Measurements from ENCODE around the gene SHLD1.

SHLD1 gene

DNA sequence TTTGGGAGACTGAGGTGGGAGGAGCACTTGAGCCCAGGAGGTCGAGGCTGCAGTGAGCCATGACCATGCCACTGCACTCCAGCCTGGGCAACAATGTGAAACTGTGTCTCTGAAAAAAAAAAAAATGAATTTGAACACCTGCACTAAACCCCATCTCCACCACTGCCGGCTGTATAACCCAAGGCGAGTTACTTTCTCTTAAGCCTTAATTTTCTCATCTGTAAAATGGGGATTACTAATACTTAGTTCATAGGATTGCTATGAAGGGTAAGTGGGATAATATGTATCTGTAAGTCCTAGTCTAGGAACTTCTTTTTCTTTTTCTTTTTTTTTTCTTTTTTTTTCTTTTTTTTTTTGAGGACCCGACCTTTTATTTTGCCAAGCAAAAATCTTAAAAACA, 61.5 kb downstream of the SHLD1 start:
- no peak for DNase-seq

GRCh38 chr20:5818346-5818681, 68.1 kb downstream of the SHLD1 start:
- no peak for DNase-seq

DNA sequence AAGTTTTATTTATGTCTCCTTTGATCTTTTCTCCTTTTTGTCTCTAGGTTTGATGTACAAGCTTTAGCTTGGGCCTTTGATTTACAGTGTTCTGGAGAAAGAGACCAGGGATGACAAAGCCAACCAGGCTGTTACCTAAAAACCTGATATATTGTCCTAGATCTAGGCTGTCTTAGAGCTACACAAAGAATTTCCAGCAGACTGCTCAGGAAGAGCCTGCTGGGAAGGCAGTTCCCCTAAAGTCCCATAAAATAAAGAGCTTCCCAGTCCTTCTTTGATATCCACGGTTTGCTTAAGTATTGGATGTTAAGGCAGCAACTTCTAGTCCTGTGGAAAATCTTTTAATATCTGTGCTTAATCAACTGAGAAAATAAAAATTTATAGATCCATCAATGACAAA, 70.5 kb downstream of the SHLD1 start:
- DNase-seq = no peak

- no peak for DNase-seq
These were observed 71.5 kb downstream of the SHLD1 start for GRCh38 chr20:5821627-5822215.

- DNase-seq = no peak
These were observed 72.4 kb downstream of the SHLD1 start for GRCh38 chr20:5822569-5822968.

- no peak for DNase-seq
These were observed 75.0 kb downstream of the SHLD1 start for GRCh38 chr20:5825130-5825719.

DNA sequence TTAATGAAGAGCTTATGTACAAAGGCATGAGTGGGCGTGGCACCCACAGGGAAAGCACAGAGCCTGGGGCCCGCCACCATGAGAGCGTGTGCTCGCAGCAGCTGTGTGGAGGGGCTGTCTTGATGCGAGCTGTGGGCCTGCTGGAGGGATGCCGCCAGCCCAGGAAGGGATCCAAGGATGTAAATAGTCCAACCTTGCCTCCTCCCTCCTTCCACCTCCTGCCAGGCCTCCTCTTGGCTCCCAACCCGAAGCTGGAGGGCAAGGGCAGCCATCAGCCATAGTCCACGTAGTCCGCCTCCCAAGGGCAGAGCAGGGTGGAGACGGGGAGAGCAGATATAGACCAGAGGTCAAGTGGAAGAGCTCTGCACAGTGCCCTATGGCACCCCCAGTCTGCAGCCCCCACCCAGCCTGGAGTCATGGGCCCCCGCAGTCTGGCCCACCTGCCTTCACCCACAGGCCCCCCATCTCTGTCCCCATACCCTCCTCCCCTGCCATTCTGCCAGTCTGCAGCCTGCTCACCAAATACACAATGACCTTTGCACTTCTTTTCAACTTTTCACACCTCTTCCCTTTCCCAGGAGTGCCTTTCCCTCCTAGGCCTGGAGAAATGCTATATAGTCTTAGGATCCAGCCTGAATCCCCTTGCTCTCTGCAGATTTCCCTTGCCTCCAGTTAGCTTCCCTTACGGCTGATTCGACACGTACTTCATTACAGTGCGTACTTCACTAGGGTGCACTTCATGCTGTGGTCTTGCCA, 77.1 kb downstream of the SHLD1 start:
- no peak for DNase-seq

DNA sequence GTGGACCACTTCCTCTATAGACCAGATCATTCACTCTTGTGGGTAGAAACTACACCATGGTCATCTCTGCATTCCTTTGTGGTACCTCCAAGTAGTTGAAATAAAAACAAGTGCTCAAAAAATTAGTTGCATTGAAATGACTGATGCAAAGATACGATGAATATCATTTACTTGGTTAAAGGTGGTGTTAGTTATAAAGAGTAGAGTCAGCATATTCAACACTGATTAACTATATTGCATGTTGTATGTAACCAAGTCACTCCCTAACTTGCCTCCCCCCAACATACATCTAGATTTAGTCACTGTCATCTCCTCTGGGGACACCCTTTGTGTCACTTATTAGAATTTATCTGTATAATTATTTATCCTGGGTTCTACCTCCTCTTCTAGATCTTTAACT, 77.7 kb downstream of the SHLD1 start:
- no peak for DNase-seq

GRCh38 chr20:5829241-5829809, 79.1 kb downstream of the SHLD1 start:
- no peak for DNase-seq

- no peak for DNase-seq
These were observed 81.5 kb downstream of the SHLD1 start for GRCh38 chr20:5831539-5832237.

GRCh38 chr20:5833309-5833941, 83.2 kb downstream of the SHLD1 start:
- no peak for DNase-seq

DNA sequence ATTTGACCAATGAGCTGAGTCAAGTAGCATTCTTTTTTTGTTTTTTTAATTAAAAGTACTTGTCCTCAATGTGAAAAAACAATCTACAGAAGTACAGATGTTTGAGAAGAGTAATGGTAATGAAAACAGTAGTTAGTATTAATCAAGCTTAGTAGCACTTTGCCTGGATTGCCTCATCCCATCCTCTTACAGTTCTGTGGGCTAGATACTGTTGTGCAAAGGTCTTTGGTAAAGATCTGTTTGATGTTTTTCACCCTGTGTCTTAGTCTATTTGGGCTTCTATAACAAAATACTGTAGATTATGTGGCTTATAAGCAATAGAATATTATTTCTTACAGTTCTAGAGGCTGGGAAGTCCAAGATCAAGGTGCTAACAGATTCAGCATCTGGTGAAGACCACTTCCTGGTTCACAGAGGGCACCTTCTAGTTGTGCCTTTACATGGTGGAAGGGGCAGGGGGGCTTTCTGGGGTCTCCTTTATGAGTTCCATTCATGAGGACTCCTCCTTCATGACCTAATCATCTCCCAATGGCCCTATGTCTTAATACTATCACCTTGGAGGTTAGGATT, 84.3 kb downstream of the SHLD1 start:
- DNase-seq = no peak

DNA sequence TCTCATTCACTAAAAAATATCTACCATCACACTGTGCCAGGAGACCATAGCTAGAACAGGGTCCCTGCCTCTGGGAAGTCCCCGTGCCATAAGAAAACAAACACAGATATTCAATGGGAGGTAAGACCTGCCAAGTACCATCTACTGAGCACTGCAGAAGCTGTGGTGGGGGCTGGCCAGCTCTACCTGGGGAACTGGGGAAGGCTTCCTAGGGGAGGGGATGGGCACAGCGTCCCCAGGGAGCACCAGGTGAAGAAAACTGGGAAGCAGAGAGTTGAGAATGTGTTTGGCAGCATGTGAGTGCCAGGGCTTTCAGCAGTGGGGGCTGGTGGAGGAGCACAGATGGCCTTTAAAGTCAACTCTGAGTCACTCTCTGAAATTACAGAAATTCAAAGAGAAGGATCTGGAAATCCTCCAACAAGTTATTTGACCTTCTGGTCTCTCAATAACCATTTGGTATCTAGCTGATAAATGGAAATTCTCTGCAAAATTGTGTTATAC, 85.2 kb downstream of the SHLD1 start:
- peak in 2 of 56 donors; percentile 8 to 9 for DNase-seq

DNA sequence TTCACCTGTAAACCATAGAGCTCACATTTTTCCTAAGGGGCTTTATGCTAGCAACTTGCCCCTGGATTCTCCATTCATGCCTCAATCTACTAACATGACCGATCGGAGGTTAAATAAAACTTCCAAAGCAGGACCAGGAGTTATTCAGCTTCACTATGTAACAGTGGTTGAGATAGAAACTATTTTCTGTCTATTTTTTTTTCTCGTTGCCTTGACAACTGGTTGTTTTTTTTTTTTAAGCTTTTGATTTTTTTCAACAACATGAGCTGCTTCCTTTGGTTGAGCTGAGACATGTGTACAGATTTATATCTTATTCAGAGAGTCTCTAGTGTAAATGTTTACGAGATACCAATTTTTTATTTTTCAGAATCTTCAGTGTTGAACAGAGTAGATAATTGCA, 85.7 kb downstream of the SHLD1 start:
- no peak for DNase-seq

DNA sequence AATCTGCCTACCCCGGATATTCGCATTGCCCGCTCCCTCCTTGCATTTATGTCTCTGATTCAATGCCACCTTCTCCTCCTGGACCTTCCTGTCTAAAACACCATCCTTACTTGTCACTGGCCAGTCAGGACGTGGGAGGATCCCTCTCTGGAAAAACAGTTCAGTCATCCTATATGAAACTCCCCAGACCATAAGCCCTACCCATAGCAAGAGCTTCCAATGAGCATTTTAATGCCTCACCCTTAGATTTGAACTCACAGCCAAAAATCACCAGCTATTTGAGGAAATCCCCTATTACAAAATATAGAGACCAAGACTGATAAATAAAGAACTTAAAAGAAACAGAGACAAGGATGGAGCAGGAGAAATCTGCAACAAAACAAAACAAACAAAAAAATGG, 86.4 kb downstream of the SHLD1 start:
- no peak for DNase-seq

- DNase-seq = no peak
These were observed 90.3 kb downstream of the SHLD1 start for GRCh38 chr20:5840411-5841002.

GRCh38 chr20:5841522-5841921, 91.3 kb downstream of the SHLD1 start:
- DNase-seq = no peak

- DNase-seq = no peak
These were observed 92.3 kb downstream of the SHLD1 start for GRCh38 chr20:5842465-5842864.

- no peak for DNase-seq
These were observed 92.9 kb downstream of the SHLD1 start for GRCh38 chr20:5843054-5843592.

GRCh38 chr20:5844063-5844681, 94.0 kb downstream of the SHLD1 start:
- peak in 12 of 56 donors; percentile 6 to 77 (median 23) for DNase-seq
